GM12874 (cell line): ENCODE results near the gene SSC5D.

Source experiments
- TF ChIP-seq, protein P1 (sequence below): IDR thresholded peaks from 2 replicates; pipeline ENCODE4 v1.5.1; 2011; ENCODE audit warnings: low read depth, mild to moderate bottlenecking, control low read depth, low read length, moderate library complexity; ENCODE audit not compliant: insufficient read depth

Gene SSC5D

DNA sequence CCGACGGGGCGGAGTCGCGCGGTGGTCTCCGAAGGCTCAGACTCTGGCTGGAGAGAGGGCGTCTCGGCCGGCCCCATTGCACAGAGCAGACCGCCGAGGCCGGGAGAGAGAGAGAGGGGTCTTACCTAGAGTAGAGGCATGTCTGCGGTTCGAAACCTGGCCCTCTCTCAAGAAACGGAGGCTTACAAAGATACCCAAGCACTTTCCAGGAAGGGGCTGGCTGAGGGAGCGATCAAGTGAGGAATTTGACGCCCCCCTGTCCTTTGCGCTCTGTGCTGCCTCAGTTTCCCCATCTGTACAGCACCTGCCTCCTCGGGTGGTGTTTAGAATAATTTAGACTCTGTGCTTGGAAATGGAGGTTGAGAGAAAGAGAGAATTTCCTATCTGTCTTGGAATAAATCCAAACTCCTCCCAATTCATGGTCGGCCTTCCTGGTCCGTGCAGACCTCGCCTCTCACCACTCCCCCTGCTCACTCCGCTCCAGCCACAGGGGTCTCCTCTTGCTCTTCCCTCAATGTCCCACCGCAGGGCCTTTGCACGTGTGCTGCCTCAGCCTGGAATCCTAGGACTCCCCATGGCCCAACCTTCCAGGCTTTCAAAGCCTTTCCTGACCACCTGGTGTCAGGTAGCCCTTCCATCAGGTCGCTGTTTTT, 26.1 kb upstream of the SSC5D start:
- TF ChIP-seq, protein P1, sequence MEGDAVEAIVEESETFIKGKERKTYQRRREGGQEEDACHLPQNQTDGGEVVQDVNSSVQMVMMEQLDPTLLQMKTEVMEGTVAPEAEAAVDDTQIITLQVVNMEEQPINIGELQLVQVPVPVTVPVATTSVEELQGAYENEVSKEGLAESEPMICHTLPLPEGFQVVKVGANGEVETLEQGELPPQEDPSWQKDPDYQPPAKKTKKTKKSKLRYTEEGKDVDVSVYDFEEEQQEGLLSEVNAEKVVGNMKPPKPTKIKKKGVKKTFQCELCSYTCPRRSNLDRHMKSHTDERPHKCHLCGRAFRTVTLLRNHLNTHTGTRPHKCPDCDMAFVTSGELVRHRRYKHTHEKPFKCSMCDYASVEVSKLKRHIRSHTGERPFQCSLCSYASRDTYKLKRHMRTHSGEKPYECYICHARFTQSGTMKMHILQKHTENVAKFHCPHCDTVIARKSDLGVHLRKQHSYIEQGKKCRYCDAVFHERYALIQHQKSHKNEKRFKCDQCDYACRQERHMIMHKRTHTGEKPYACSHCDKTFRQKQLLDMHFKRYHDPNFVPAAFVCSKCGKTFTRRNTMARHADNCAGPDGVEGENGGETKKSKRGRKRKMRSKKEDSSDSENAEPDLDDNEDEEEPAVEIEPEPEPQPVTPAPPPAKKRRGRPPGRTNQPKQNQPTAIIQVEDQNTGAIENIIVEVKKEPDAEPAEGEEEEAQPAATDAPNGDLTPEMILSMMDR, result no peak

DNA sequence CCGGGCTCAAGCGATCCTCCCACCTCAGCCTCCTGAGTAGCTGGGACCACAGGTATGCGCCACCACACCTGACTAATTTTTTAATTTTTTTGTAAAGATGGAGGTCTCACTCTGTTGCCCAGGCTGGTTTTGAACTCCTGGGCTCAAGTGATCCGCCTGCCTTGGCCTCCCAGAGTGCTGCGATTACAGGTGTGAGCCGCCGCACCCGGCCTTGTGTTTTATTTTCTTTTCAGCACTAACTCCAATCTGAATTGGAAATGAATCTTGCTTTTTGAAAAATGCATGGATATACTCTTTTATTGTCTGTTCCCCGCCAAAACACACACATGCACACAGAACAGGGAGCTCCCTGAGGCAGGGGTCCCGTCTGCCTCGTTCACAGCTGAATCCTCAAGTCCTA, 25.5 kb upstream of the SSC5D start:
- TF ChIP-seq, protein P1, result no peak

DNA sequence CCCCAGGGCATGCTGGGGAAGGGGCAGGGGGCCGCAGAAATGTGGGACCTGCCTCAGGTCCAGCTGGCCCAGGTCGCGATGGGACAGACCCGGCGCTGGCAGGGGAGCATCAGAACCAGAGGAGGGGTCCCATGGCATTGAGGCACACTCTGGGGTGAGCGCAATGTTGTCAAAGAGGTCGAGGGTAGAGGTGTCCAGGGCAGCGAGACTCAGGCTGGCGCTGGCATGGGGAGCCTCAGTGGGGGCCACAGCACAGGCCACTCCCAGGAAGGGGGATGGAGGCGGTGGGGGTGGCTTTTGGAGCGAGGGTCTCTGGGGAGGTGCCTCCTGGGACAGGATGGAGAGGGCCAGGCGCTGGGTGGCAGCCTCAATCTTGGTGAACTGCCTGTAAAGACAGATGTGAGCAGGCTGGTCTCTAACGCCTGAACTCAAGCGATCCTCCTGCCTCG, 24.6 kb upstream of the SSC5D start:
- TF ChIP-seq, protein P1, result no peak

DNA sequence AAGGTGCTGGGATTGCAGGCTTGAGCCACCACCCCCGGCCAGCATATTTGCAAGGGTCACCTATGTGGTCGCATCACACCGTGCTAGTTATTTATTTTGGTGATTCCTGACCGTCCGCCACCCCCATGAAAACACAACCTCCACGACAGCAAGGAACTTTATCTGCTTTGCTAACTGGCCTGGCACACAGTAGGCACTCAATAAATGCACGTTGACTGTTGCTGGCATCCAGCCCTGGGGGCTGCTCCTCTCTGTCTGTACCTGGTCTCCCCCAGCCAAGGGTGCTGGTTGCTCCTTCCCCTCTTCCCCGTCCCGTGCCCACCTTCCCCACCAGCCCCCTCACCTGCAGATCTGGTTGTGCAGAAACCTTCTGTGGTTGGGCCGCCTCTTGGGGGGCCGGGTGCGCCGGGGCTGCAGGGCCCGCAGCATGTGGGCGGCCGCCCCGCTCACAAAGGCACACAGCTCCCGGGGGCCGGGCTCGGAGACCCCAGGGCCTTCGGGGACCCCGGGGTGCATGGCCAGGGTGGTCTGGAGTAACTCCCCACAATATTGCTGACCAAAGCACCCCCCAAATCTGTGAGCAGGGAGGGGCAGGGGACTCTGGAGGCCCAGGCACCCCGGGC, 24.1 kb upstream of the SSC5D start:
- TF ChIP-seq, protein P1, result no peak

DNA sequence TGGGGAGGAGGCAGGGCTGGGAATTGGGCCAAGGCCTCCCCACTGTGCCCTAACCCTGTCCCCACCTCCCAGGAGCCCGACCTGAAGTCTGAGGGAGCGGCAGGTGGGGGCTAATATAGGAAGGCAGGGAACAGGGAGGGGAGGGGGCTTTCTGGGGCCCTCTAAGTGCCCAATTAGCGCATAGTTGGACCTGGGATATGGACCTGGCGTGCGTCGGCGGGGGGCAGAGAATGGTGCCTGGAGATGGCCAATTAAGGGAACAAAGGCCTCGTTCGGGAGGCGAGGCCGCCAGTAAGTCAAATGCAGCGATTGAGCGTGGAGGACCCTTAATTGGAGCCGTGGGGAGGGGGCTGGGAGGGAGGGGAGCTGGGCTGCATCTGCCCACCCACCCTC, 23.6 kb upstream of the SSC5D start, which contains the start of gene C19orf85:
TSS of gene C19orf85 (minus strand) at position 90 of the 393 bp plus-strand sequence. CDS start 197 bp downstream, outside the sequence.
- TF ChIP-seq, protein P1, result no peak

DNA sequence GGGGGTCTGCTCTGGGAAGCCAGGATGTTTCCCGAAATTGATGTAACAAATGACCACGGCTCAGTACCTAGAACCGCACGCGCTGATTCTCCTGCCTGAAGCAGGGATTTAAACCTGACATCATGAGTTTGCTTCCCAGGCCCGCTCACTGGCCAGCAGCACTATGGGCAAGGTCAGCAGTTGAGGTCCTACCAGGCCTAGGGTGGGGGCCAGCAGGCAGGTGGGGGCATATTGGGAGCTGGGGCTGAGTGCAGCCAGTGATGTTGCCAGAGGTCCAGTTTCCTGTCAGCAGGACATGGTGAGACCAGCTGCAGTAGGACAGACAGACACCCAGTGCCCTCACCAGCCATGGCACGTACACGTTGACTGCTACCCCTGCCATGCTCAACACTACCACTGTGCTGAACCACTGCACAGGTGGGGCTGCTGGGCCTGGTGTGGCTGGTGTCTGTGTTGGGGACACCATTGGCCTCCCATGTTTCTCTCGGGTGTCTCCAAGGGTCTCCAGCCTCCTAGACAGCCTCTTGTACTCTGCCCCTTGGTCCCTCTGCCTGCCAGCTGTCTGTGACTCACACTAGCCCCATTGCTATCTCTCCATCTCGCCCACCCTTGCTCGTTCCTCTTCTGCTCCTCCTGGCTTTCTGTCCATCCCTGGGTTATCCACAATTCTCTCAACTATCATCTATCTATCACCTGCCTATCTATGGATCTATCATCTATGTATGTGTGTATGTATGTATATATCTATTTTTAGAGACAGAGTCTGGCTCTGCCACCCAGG, 22.6 kb upstream of the SSC5D start:
- TF ChIP-seq, protein P1, result no peak

DNA sequence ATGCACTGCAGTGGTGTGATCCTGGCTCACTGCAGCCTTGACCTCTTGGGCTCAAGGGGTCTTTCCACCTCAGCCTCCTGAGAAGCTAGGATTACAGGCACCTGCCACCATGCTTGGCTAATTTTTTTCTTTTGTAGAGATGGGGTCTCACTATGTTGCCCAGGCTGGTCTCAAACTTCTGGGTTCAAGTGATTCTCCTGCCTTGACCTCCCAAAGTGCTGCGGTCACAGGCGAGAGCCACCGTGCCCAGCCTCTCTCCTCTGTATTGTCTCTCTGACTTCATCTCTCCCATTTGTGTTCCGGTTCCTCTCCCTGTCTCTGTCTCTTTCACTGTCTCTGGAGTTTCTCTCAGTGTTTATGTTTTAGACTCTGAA, 22.0 kb upstream of the SSC5D start:
- TF ChIP-seq, protein P1, result no peak
